OCI-M1 (cell line): ENCODE data around the gene ZNF892.

Source experiments
- DNase-seq: peaks from one replicate; lab custom pipeline; 2025; lab: John Stamatoyannopoulos, UW

Gene ZNF892

GRCh38 chr2:95207111-95207961, at the start of gene ZNF892:
ZNF892 (plus strand) TSS chr2:95207521; CDS start chr2:95207816, 295 bp downstream.
- peak; percentile 94 for DNase-seq

- DNase-seq: no peak
Measured at GRCh38 chr2:95158441-95158840, 48.9 kb upstream of the ZNF892 start.

GRCh38 chr2:95158891-95159619, 48.3 kb upstream of the ZNF892 start:
- peak; percentile 23 for DNase-seq

GRCh38 chr2:95159690-95160449, 47.5 kb upstream of the ZNF892 start, which contains the start of gene ZNF514:
ZNF514 (minus strand) TSS chr2:95159848; CDS start chr2:95153253, 6,595 bp downstream.
- peak; percentile 69 for DNase-seq

- no peak for DNase-seq
Measured at GRCh38 chr2:95165030-95165370, 42.3 kb upstream of the ZNF892 start.

- DNase-seq: peak; percentile 98
Measured at GRCh38 chr2:95165371-95166064, 41.8 kb upstream of the ZNF892 start, which contains the start of gene ZNF2. ZNF2 (plus strand) TSS chr2:95165809; CDS start chr2:95176227, 10,418 bp downstream.

- DNase-seq: peak; percentile 60
Measured at GRCh38 chr2:95166065-95166763, 41.1 kb upstream of the ZNF892 start.

- DNase-seq: no peak
Measured at GRCh38 chr2:95171902-95172301, 35.4 kb upstream of the ZNF892 start.

GRCh38 chr2:95174031-95174542, 33.2 kb upstream of the ZNF892 start:
- no peak for DNase-seq

GRCh38 chr2:95179451-95179850, 27.9 kb upstream of the ZNF892 start:
- no peak for DNase-seq

GRCh38 chr2:95181774-95182173, 25.5 kb upstream of the ZNF892 start:
- DNase-seq: no peak

GRCh38 chr2:95185197-95185596, 22.1 kb upstream of the ZNF892 start:
- DNase-seq: no peak

GRCh38 chr2:95185973-95186372, 21.3 kb upstream of the ZNF892 start:
- no peak for DNase-seq

- peak; percentile 64 for DNase-seq
Measured at GRCh38 chr2:95192956-95193355, 14.4 kb upstream of the ZNF892 start.

- DNase-seq: no peak
Measured at GRCh38 chr2:95203911-95204310, 3.4 kb upstream of the ZNF892 start.

GRCh38 chr2:95204396-95204795, 2.9 kb upstream of the ZNF892 start:
- no peak for DNase-seq

- no peak for DNase-seq
Measured at GRCh38 chr2:95206096-95206495, 1.2 kb upstream of the ZNF892 start.

- no peak for DNase-seq
Measured at GRCh38 chr2:95208106-95208505, 785 bp downstream of the ZNF892 start.

GRCh38 chr2:95215018-95215612, 7.8 kb downstream of the ZNF892 start:
- DNase-seq: no peak

- DNase-seq: no peak
Measured at GRCh38 chr2:95220449-95220848, 13.1 kb downstream of the ZNF892 start.
